Natural killer cell (primary cell): ENCODE data around the gene GLRX. TPM values are rescaled to one million over a fixed set of nuclear protein-coding genes. Genes with fewer than 3 reads are reported as not detected.
"Not testable (repeated sequence)": the region's sequence is repeated elsewhere in the genome, so short reads cannot be mapped to it uniquely, and the experiment has no call there.

Experiments
- ATAC-seq, 3 donors: fragments of 150-1000 bp in 2 of 3; fragments of 200-7000 bp in 1 of 3; cut with Tn5 transposase; 1 replicate in 1 of 3; 2 replicates in 2 of 3; pipeline ENCODE4 v1.10.0; 2021; ENCODE audit warnings: mild to moderate bottlenecking in 2 of 3, moderate library complexity in 2 of 3
- DNase-seq, 2 donors: peaks; one replicate each; pipeline versions ENCODE4 v3.0.0 to v3.0.0-alpha.2; 2013 to 2021; ENCODE audit warnings: mixed read lengths in 1 of 2
- H3K27ac ChIP-seq: one replicate; pipeline ENCODE4 v1.5.1; 2013; ENCODE audit warnings: mild to moderate bottlenecking, low read length
- H3K27me3 ChIP-seq: one replicate; pipeline ENCODE4 v1.6.1; 2013; ENCODE audit warnings: low read length; ENCODE audit not compliant: control insufficient read depth, insufficient read depth
- H3K36me3 ChIP-seq: one replicate; pipeline ENCODE4 v1.6.1; 2013; ENCODE audit warnings: low read length; ENCODE audit not compliant: control insufficient read depth, insufficient read depth
- H3K4me1 ChIP-seq: one replicate; pipeline ENCODE4 v1.6.1; 2013; ENCODE audit warnings: low read length; ENCODE audit not compliant: control insufficient read depth, insufficient read depth
- H3K4me3 ChIP-seq: one replicate; pipeline ENCODE4 v1.5.1; 2013; ENCODE audit warnings: low read length
- H3K9me3 ChIP-seq: one replicate; pipeline ENCODE4 v1.6.1; 2013; ENCODE audit warnings: low read length; ENCODE audit not compliant: control insufficient read depth, insufficient read depth
- H3K27ac Mint-ChIP-seq, 2 donors: one replicate each; pipeline ENCODE4 v1.8.0; 2022; ENCODE audit warnings: mild to moderate bottlenecking in 2 of 2, mixed read lengths in 2 of 2, moderate library complexity in 1 of 2
- H3K27me3 Mint-ChIP-seq, 2 donors: one replicate each; pipeline ENCODE4 v1.8.0; 2022; ENCODE audit warnings: low read depth in 2 of 2, mixed read lengths in 2 of 2
- H3K36me3 Mint-ChIP-seq: one replicate; pipeline ENCODE4 v1.8.0; 2022; ENCODE audit warnings: mixed read lengths
- H3K4me1 Mint-ChIP-seq, 2 donors: one replicate each; pipeline ENCODE4 v1.8.0; 2022; ENCODE audit warnings: mixed read lengths in 2 of 2
- H3K4me3 Mint-ChIP-seq: one replicate; pipeline ENCODE4 v1.8.0; 2022; ENCODE audit warnings: mild to moderate bottlenecking, moderate library complexity, mixed read lengths
- H3K9me3 Mint-ChIP-seq, 2 donors: one replicate each; pipeline ENCODE4 v1.8.0; 2022; ENCODE audit warnings: mixed read lengths in 2 of 2
- CTCF ChIP-seq: fragments of 200-600 bp; IDR thresholded peaks from one replicate; pipeline ENCODE4 v1.8.0; 2022; ENCODE audit warnings: antibody characterized with exemption
- WGBS: methylation state at CpG from one replicate; pipeline ENCODE4 v1.1.7; 2013; ENCODE audit warnings: missing lambda C conversion rate; ENCODE audit not compliant: insufficient coverage; 5-methylcytosine and 5-hydroxymethylcytosine counted together
- intact Hi-C: fragments of 100-400 bp; cut with micrococcal nuclease; formaldehyde crosslinking; loops from one replicate; pipeline ENCODE4 v1.14.2; 2022
- total RNA-seq, 4 donors: library from RNA; stranded (reverse); fragments of 120-200 nt in 1 of 4; gene quantifications; one replicate each; pipeline versions ENCODE4 v1.2.3 to v1.2.4, GENCODE V29; 2013 to 2022

Gene GLRX
- total RNA-seq, 3 donors from 2014 or later (not counting 1 experiment from before 2014, with no cell fraction given) = 59.2 to 102 (median 62.5) TPM

DNA sequence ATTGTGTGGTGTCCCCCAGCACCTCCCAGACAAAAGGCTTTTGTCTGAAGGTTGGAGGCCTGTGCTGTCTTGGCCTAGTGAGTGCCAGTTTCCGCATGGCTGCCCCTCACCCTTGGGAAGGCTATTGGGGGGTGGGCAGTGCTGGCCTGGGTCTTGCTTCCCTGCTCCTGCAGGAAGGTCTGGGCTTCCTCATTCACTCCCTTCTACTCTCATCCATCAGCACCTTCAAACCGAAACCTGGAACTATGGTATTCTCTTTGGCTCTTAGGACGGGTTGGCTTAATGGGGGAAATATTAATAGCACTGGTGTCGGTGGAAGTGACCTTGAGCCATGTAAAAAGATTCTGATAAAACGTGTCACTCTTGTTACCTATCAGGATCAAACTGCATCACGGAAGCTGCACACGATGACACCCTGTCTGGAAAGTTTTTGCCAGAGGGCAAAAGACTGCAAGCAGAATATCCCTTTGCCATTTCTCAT, 34.0 kb upstream of the GLRX start:
- no peak overlapping the region for H3K27ac Mint-ChIP-seq

DNA sequence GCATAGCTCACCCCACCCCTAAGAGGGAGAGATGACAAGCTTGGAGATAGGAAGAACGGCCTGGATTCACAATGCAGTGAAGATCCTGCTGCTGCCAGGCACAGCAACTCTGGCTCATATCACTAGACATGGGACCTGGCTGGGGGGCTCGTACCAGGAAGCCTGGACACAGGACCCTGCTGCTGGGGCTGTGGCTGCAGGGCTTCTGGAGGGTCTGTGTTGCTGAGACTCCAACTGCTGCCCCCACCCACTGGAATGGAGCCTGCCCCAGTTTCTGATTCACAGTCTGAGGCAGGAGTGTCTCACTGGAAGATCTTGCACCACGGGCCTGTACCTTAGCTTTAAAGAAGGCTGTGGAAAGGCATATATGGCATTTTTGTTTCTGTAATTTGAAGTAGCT, 31.0 kb upstream of the GLRX start:
- peaks cover 0 to under 1% of the 10 kb centered on the region in 2 donors for H3K4me1 Mint-ChIP-seq
- H3K9me3 ChIP-seq = no peaks in the 10 kb centered on the region
- intact Hi-C loops = no loop called here
- H3K4me3 ChIP-seq = no peak overlapping the region
- H3K36me3 ChIP-seq = no peaks in the 10 kb centered on the region
- no peak overlapping the region for H3K27ac Mint-ChIP-seq
- H3K36me3 Mint-ChIP-seq = no peaks in the 10 kb centered on the region
- peaks cover 0 to 2% of the 10 kb centered on the region in 2 donors for H3K27me3 Mint-ChIP-seq
- peaks cover 2% of the 10 kb centered on the region for H3K4me1 ChIP-seq
- H3K9me3 Mint-ChIP-seq = no peaks in the 10 kb centered on the region
- H3K27ac ChIP-seq = no peak overlapping the region
- DNase-seq (no peak), ATAC-seq (no peak)
- H3K4me3 Mint-ChIP-seq = no peak overlapping the region
- no peaks in the 10 kb centered on the region for H3K27me3 ChIP-seq
- 91% methylated on average over 3 of the region's 3 CpGs for WGBS
- TF ChIP-seq CTCF = no peak

More for the DNA sequence above, 34.0 kb upstream of the GLRX start:
- Mint-ChIP-seq H3K27me3 (peaks cover 19 to 28% of the 10 kb centered on the region in 2 donors), H3K4me3 (no peak overlapping the region), H3K9me3 (no peaks in the 10 kb centered on the region), H3K36me3 (no peaks in the 10 kb centered on the region), H3K4me1 (peaks cover 7 to 15% of the 10 kb centered on the region in 2 donors)
- Histone ChIP-seq H3K36me3 (no peaks in the 10 kb centered on the region), H3K9me3 (no peaks in the 10 kb centered on the region), H3K27me3 (peaks cover 2% of the 10 kb centered on the region), H3K4me1 (peaks cover 9% of the 10 kb centered on the region), H3K4me3 (no peak overlapping the region), H3K27ac (no peak overlapping the region)
- ATAC-seq (no peak), DNase-seq (no peak)
- intact Hi-C loops = loop anchor here (5.0 kb wide), 1 partner anchor 106 kb away; the partner anchor contains the start of gene ELL2
- TF ChIP-seq CTCF = no peak
- WGBS = 87% methylated on average over 5 of the region's 7 CpGs

DNA sequence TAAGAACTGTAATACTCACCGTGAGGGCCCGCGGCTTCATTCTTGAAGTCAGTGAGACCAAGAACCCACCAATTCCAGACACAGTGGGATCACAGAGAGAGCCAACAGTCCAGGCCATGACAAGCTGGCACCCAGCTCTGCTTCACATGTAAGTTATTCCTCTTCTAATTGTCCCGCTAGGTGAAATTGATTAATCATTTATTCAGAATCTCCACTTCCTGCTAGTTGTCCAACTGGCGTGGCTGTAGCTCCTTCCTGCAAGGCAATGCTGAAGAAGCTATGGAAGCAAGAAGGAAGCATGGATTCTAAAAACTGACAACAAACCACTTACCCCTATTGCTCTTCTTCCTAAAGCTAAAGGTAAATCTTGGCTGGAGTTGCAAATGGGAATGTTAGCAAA, 30.0 kb upstream of the GLRX start:
- no peak overlapping the region for H3K4me3 Mint-ChIP-seq
- no peaks in the 10 kb centered on the region for H3K36me3 Mint-ChIP-seq
- ATAC-seq (no peak), DNase-seq (no peak)
- no peaks in the 10 kb centered on the region for H3K9me3 Mint-ChIP-seq
- H3K27me3 ChIP-seq = no peaks in the 10 kb centered on the region
- WGBS = 86% methylated on average over 5 of the region's 5 CpGs
- H3K4me3 ChIP-seq = no peak overlapping the region
- H3K27ac ChIP-seq = no peak overlapping the region
- intact Hi-C loops = no loop called here
- H3K4me1 ChIP-seq = no peaks in the 10 kb centered on the region
- peaks cover 0 to 2% of the 10 kb centered on the region in 2 donors for H3K27me3 Mint-ChIP-seq
- H3K36me3 ChIP-seq = no peaks in the 10 kb centered on the region
- no peak overlapping the region for H3K27ac Mint-ChIP-seq
- no peaks in the 10 kb centered on the region for H3K9me3 ChIP-seq
- H3K4me1 Mint-ChIP-seq = no peaks in the 10 kb centered on the region
- TF ChIP-seq CTCF = no peak

- H3K36me3 Mint-ChIP-seq, H3K36me3 ChIP-seq, H3K9me3 Mint-ChIP-seq, H3K4me3 ChIP-seq, H3K9me3 ChIP-seq, H3K27ac Mint-ChIP-seq, ATAC-seq, H3K4me1 Mint-ChIP-seq, intact Hi-C loops, H3K4me3 Mint-ChIP-seq, H3K4me1 ChIP-seq, H3K27ac ChIP-seq, H3K27me3 ChIP-seq, DNase-seq, H3K27me3 Mint-ChIP-seq: not testable (repeated sequence)
- WGBS = 98% methylated on average over 34 of the region's 34 CpGs
These were observed 28.6 kb upstream of the GLRX start for GRCh38 chr5:95851141-95851540.
